Globus pallidus (tissue), 1 donor: ENCODE measurements around the gene NUP85.
"Not testable (repeated sequence)": the region's sequence is repeated elsewhere in the genome, so short reads cannot be mapped to it uniquely, and the experiment has no call there.

ENCODE experiments used
- DNase-seq: peaks from one replicate; pipeline ENCODE4 v3.0.0-alpha.2; 2015; ENCODE audit warnings: low spot score

The NUP85 gene, protein sequence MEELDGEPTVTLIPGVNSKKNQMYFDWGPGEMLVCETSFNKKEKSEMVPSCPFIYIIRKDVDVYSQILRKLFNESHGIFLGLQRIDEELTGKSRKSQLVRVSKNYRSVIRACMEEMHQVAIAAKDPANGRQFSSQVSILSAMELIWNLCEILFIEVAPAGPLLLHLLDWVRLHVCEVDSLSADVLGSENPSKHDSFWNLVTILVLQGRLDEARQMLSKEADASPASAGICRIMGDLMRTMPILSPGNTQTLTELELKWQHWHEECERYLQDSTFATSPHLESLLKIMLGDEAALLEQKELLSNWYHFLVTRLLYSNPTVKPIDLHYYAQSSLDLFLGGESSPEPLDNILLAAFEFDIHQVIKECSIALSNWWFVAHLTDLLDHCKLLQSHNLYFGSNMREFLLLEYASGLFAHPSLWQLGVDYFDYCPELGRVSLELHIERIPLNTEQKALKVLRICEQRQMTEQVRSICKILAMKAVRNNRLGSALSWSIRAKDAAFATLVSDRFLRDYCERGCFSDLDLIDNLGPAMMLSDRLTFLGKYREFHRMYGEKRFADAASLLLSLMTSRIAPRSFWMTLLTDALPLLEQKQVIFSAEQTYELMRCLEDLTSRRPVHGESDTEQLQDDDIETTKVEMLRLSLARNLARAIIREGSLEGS

GRCh38 chr17:75205037-75205792 is at the start of gene NUP85:
Gene NUP85, plus strand, starts transcription at chr17:75205679. Its CDS starts 83 bp downstream, at chr17:75205762.
- DNase-seq = peak; percentile 87

DNA sequence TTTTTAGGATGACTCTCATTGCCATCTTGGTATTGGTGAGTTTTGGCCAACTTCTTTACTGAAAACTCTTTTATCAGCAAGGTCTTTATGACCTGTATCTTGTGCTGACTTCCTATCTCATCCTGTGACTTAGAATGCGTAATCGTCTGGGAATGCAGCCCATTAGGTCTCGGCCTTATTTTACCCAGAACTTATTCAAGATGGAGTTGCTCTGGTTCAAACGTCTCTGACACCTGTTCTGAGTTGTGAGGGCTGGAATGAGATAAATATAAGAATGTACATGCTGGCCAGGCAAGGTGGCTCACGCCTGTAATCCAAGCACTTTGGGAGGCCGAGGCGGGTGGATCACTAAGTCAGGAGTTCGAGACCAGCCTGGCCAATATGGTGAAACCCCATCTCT is 47.0 kb upstream of the NUP85 start:
- not testable (repeated sequence) for DNase-seq

GRCh38 chr17:75159196-75160031 is 46.1 kb upstream of the NUP85 start:
- no peak for DNase-seq

DNA sequence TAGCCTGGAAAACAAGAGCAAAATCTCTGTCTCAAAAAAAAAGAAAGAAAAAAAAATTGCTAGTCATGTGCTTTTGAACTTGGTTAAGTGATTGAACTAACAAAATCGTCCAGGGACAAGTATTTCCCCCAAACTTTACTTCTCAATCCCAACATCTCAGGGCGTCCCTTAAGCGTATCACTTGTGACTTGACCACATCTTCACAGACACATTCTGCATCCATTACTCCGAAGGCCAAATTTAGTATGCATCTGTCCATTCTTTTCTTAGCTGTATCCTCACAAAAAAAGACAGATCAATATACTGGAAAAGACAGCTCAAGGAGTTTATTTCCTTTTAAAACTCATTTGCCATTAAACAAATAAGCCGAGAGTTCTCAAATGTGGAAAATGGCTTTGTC is 45.3 kb upstream of the NUP85 start:
- DNase-seq = no peak

GRCh38 chr17:75163074-75163473 is 42.4 kb upstream of the NUP85 start:
- no peak for DNase-seq

- DNase-seq = not testable (repeated sequence)
Observed at GRCh38 chr17:75164606-75165005, 40.9 kb upstream of the NUP85 start.

- no peak for DNase-seq
Observed at GRCh38 chr17:75168998-75169397, 36.5 kb upstream of the NUP85 start.

- DNase-seq = no peak
Observed at GRCh38 chr17:75173526-75173925, 32.0 kb upstream of the NUP85 start.

DNA sequence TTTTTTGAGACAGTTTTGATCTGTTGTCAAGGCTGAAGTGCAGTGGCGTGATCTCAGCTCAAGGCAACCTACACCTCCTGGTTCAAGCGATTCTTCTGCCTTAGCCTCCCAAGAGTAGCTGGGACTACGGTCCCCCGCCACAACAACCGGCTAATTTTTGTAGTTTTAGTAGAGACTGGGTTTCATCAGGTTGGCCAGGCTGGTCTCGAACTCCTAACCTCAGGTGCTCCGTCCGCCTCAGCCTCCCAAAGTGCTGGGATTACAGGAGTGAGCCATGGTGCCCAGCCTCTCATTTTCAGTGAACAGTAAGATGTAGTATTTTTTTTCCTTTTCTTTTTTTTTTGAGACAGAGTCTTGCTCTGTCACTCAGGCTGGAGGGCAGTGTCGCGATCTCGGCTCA is 30.5 kb upstream of the NUP85 start:
- no peak for DNase-seq

GRCh38 chr17:75176625-75177024 is 28.9 kb upstream of the NUP85 start:
- DNase-seq = no peak

- DNase-seq = no peak
Observed at GRCh38 chr17:75178453-75178852, 27.0 kb upstream of the NUP85 start.

- DNase-seq = no peak
Observed at GRCh38 chr17:75181110-75181509, 24.4 kb upstream of the NUP85 start.

DNA sequence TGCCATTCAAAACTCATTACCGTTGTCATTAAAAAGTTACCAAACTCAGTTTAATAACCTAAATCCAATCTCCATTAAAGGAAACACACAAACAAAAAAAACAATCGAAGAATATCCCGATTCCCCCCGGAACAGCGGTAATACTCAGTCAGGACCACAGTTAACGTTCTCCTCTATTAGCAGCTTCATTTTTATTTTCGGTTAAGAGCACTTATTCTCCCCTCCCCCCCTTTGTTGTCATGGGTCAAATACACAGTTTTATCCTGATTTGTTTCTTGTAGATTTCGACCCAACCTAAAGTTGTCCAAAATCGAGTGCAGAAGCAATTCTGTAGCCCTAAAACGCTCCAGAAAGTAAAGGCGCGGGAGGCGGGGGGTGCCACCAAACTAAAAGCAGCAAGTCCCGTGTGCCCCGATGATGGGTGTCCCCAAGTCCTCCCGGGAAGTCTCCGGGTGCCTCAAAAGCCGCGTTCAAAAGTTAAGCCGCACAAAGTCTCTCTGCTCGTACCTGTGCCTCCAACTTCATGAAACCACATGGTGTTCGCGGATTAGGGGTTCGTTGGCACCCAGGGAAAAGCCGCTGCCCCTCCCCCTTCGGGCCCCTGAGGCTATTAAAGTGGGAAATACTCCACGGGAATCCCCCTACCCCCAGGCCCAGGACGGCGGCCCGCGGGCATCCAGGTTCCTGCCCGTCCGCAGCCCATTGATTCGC is 23.7 kb upstream of the NUP85 start:
- peak; percentile 33 for DNase-seq

- DNase-seq = no peak
Observed at GRCh38 chr17:75182319-75182568, 23.2 kb upstream of the NUP85 start.

DNA sequence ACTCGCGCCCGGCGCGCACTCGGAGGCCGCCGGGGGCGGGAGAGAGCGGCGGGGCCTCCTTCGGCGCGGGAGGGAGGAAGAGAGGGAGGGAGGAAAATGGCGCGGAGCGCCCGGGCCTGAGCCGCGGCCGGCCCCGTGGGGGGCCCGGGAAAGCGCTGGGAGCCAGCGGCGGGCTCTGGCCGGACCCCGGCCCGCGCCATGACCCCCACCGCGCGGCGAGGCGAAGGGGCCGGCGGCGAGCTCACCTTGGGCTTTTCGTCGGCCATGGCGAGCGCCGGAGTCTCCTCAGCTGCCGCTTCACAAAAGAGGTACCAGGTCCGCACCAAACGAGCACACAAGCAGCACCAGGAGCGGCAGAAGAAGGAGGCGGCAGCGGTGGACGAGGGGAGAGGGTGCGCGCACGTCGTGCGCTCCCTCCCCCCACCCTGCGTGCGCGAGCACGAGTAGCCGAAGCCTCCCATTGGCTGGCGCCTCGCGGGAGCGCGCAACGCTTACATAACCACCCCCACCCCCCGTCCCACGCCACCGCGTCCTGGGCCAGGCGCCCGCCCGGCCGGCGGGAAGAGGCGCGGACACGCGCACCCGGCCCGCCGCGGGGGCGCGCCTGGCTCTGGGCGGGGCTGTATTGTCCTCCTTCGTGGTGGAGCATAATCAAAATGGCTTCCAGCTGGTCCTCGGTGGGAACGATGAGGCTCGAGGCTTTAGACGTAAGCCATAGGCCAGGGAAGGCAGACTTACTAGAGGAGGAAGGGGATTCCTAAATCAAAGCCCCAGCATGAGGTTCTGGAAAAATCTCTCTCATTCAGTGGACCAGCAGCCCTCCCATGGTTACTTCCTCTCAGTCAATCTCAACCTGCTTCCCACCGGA is 22.7 kb upstream of the NUP85 start, which contains the start of gene SUMO2:
SUMO2 (minus strand) TSS at position 391 of the 868 bp plus-strand sequence; CDS start at position 266, 125 bp downstream.
- peak; percentile 88 for DNase-seq

DNA sequence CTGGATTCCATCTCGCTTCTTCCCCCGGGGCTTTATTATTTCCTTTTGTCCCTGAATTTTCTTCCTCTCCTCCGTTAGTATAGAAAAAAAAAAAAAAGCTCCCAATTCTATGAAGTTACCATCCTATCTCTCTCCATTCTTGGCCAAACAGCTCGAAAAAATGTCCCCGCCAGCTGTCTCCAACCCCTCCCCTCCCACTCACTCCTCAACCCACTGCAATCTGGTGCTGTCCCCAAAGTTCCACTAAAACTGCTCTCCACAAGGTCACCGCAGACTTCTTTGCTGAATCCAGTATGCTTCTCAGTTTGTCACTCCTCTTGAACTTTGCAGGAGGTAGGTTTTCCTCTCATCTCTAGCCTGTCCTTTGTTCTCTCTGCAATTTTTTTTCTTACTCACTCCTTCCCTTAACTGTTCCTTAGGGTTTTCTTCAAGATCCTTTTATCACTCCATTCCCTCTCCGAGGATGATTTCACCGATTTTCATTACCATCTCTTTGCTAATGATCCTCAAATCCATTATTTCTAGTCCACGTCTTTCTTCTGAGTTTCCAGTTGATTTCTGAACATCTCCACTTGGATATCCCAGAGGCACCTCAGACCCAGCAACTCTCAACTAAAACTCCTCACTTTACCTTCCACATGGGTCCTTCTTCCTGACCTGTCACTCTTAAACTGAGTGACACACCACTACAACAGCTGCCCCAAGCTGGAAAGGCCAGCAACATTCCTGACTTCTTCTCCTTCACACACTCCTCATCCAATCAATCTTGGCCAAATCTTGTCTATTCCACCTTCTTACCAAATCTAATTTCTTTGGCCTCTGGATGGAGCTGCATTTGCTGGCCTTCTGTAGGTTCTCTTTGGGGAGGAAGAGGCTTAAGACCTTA is 21.2 kb upstream of the NUP85 start:
- DNase-seq = no peak

- DNase-seq = no peak
Observed at GRCh38 chr17:75188614-75189013, 16.9 kb upstream of the NUP85 start.

DNA sequence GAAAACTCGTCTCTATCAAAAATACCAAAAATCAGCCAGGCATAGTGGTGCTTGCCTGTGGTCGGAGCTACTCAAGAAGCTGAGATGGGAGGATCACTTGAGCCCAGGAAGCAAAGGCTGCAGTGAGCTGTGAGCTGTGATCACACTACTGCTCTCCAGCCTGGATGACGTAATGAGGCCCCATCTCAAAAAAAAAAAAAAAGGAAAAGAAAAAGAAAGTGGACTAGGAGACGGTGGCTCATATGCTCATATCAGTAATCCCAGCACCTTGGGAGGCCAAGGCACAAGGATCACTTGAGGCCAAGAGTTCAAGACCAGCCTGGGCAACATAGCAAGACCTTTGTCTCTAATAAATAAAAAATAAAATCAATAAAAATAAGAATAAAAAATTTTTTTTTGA is 13.9 kb upstream of the NUP85 start:
- DNase-seq = no peak

DNA sequence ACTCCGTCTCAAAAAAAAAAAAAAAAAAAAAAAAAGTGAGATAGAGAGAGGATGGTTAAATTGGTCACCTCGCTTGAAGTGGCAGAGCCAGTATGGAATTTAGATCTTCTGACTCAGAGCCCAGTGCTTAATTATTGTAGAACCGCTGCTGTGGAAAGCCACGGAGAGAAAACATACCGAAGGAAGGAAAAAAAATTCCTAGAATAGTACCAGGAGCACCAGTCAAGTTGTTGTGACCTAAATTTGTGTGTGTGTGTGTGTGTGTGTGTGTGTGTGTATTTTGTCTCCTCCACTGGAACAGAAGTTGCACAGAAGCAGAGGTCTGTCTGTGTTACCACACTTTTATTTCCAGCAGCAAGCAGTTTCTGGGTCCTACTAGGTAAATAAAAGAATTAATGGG is 10.6 kb upstream of the NUP85 start:
- DNase-seq = no peak
